Adrenal gland (tissue), 12 donors: Measurements from ENCODE around the gene DENND4A. TPM values are rescaled to one million over a fixed set of nuclear protein-coding genes. Genes with fewer than 3 reads are reported as not detected.

Experiments
- DNase-seq, 7 donors: peaks; one replicate each; pipeline ENCODE4 v3.0.0-alpha.2; 2019 to 2020
- H3K27ac ChIP-seq, 5 donors: fragments of 200-600 bp; sonication (generic) in 4 of 5; 1 replicate in 3 of 5; 2 replicates in 2 of 5; pipeline versions ENCODE4 v1.5.1 to v1.8.0; 2016 to 2020; ENCODE audit warnings: mild to moderate bottlenecking in 1 of 5
- H3K27me3 ChIP-seq: fragments of 200-600 bp; 2 replicates; pipeline ENCODE4 v1.8.0; 2021
- H3K36me3 ChIP-seq, 2 donors: fragments of 200-600 bp; replicated peaks in 1 of 2; 1 replicate in 1 of 2; 2 replicates in 1 of 2; pipeline versions ENCODE4 v1.5.1 to v1.8.0; 2018 to 2022
- H3K4me1 ChIP-seq, 2 donors: fragments of 200-600 bp; replicated peaks in 1 of 2; 1 replicate in 1 of 2; 2 replicates in 1 of 2; pipeline versions ENCODE4 v1.5.1 to v1.8.0; 2018 to 2021
- H3K4me3 ChIP-seq, 4 donors: fragments of 200-600 bp; sonication (generic) in 3 of 4; one replicate each; pipeline ENCODE4 v1.5.1; 2016 to 2018
- H3K9me3 ChIP-seq, 3 donors: fragments of 200-600 bp; sonication (generic) in 1 of 3; replicated peaks in 1 of 3; 1 replicate in 2 of 3; 2 replicates in 1 of 3; pipeline versions ENCODE4 v1.5.1 to v1.8.0; 2016 to 2021
- CTCF ChIP-seq, 6 experiments: fragments of 450-650 bp in 4 of 6; fragments of 200-600 bp in 2 of 6; sonication (generic) in 1 of 6; IDR thresholded peaks; 1 replicate in 5 of 6; 2 replicates in 1 of 6; pipeline versions ENCODE4 v1.5.1 to v1.8.0; 2016 to 2021; ENCODE audit warnings: antibody characterized with exemption in 6 of 6, mild to moderate bottlenecking in 2 of 6, moderate library complexity in 1 of 6
- POLR2A ChIP-seq, 2 donors: fragments of 450-650 bp; IDR thresholded peaks; one replicate each; pipeline ENCODE4 v1.6.1; 2017; ENCODE audit warnings: antibody characterized with exemption in 2 of 2, mild to moderate bottlenecking in 2 of 2, moderate library complexity in 1 of 2
- WGBS, 4 donors: extraction: QIAGEN DNeasy Blood & Tissue Kit in 2 of 4; methylation state at CpG; one replicate each; pipeline versions ENCODE4 v1.1.5 to v1.1.7; 2013 to 2017; 5-methylcytosine and 5-hydroxymethylcytosine counted together
- intact Hi-C, 2 donors: fragments of 100-400 bp; cut with DNase I; formaldehyde crosslinking; loops; one replicate each; pipeline versions ENCODE4 v1.14.1 to v1.15.0; 2022 to 2023
- polyA plus RNA-seq, 3 donors: library from polyadenylated mRNA; stranded (reverse); fragments of 200-250 nt in 2 of 3; fragments of 350-450 nt in 1 of 3; fragmentation: Illumina TruSeq in 1 of 3; extraction: RNeasy Lipid Tissue Mini Kit (QIAGEN cat#74804) in 1 of 3; gene quantifications; one replicate each; pipeline ENCODE4 v1.2.3, GENCODE V29; 2013 to 2014
- total RNA-seq, 9 donors: library from RNA; depleted of rRNA in 4 of 9; stranded (reverse); fragments of >200 nt in 4 of 9; fragments of 120-200 nt in 1 of 9; fragmentation: NEBNext Ultra II Directional in 1 of 9; extraction: Animal tissue kit (Norgen Biotek cat#: 25700) in 1 of 9; gene quantifications; one replicate each; pipeline versions ENCODE4 v1.1.0 to v1.2.4, GENCODE V29; 2013 to 2023
- donor health status: healthy with polysubstance abuse.
- donor health status: Bipolar disorder and iron deficiency.
- donor health status: DM: yes; HTN: yes; CAD: no.
- donor health status: DM: no; HTN: no; CAD: no.
- donor health status: DM: no; HTN: no; CAD: no.
- donor health status: DM: yes; HTN: yes; CAD: no.

Gene DENND4A
- total and polyA plus RNA-seq, 12 donors, result 12.9 to 51.8 (median 35.0) TPM

- H3K4me3 ChIP-seq, result no peak overlapping the region
- DNase-seq, result no peak
- H3K36me3 ChIP-seq, result no peaks in the 10 kb centered on the region
- H3K27me3 ChIP-seq, result no peaks in the 10 kb centered on the region
- WGBS, 4 donors, result 79 to 82% (median 81%) methylated on average over 4 of the region's 4 CpGs
- no peak overlapping the region for H3K27ac ChIP-seq
- TF ChIP-seq CTCF (IDR thresholded peaks at IDR 0.05) (no peak), POLR2A (IDR thresholded peaks at IDR 0.05) (no peak)
- H3K9me3 ChIP-seq, result no peaks in the 10 kb centered on the region
- H3K4me1 ChIP-seq, result peaks cover 0 to 4% of the 10 kb centered on the region in 2 donors
- intact Hi-C loops, result no loop called here
Observed at GRCh38 chr15:65626856-65627255, 165.2 kb downstream of the DENND4A start.

- intact Hi-C loops, result no loop called here
- Histone ChIP-seq H3K27me3 (no peaks in the 10 kb centered on the region), H3K36me3 (no peaks in the 10 kb centered on the region), H3K9me3 (no peaks in the 10 kb centered on the region), H3K4me1 (no peaks in the 10 kb centered on the region), H3K4me3 (no peak overlapping the region), H3K27ac (no peak overlapping the region)
- TF ChIP-seq POLR2A (IDR thresholded peaks at IDR 0.05), result no peak
- TF ChIP-seq CTCF (IDR thresholded peaks at IDR 0.05), result no peak
- no peak for DNase-seq
Observed at GRCh38 chr15:65623103-65623502, 169.0 kb downstream of the DENND4A start.

GRCh38 chr15:65621638-65622037 lies 170.5 kb downstream of the DENND4A start, which contains the start of gene SLC24A1:
TSS of gene SLC24A1 (plus strand) at chr15:65621938. CDS start at chr15:65624081, 2,143 bp downstream.
- intact Hi-C loops, result no loop called here
- H3K27me3 ChIP-seq, result no peaks in the 10 kb centered on the region
- TF ChIP-seq CTCF (IDR thresholded peaks at IDR 0.05) (no peak), POLR2A (IDR thresholded peaks at IDR 0.05) (no peak)
- no peaks in the 10 kb centered on the region for H3K4me1 ChIP-seq
- H3K4me3 ChIP-seq, result no peak within 1 kb of the TSS
- H3K27ac ChIP-seq, result no peak within 1 kb of the TSS
- H3K36me3 ChIP-seq, result no peaks in the 10 kb centered on the region
- no peaks in the 10 kb centered on the region for H3K9me3 ChIP-seq
- WGBS, 4 donors, result 91 to 95% (median 93%) methylated on average over 6 of the region's 6 CpGs
- DNase-seq, result no peak

GRCh38 chr15:65620833-65621232 lies 171.3 kb downstream of the DENND4A start:
- Histone ChIP-seq H3K9me3 (no peaks in the 10 kb centered on the region), H3K36me3 (no peaks in the 10 kb centered on the region), H3K27ac (no peak overlapping the region), H3K27me3 (no peaks in the 10 kb centered on the region), H3K4me1 (no peaks in the 10 kb centered on the region), H3K4me3 (no peak overlapping the region)
- no peak for DNase-seq
- TF ChIP-seq CTCF (IDR thresholded peaks at IDR 0.05) (no peak), POLR2A (IDR thresholded peaks at IDR 0.05) (no peak)
- intact Hi-C loops, result no loop called here
- WGBS, 4 donors, result 81 to 95% (median 90%) methylated on average over 2 of the region's 2 CpGs
